Stimulated activated naive CD8-positive, alpha-beta T cell treated with anti-CD3 and anti-CD28 coated beads, Interleukin-15, amount 100 ng/mL, for 72 hours (primary cell): Measurements from ENCODE around the gene CCDC106.

Experiments used
- ATAC-seq: fragments of 150-1000 bp; cut with Tn5 transposase; 2 replicates; pipeline ENCODE4 v1.10.0; 2021; ENCODE audit warnings: mild to moderate bottlenecking, moderate library complexity
- DNase-seq, 2 donors: peaks; one replicate each; pipeline ENCODE4 v3.0.0; 2021 to 2022
- H3K27ac Mint-ChIP-seq, 2 donors: one replicate each; pipeline ENCODE4 v1.8.0; 2022; ENCODE audit warnings: mild to moderate bottlenecking in 2 of 2, mixed read lengths in 2 of 2, moderate library complexity in 2 of 2
- H3K27me3 Mint-ChIP-seq: one replicate; pipeline ENCODE4 v1.8.0; 2022; ENCODE audit warnings: mixed read lengths
- H3K4me1 Mint-ChIP-seq: one replicate; pipeline ENCODE4 v1.8.0; 2022; ENCODE audit warnings: mild to moderate bottlenecking, mixed read lengths
- H3K4me3 Mint-ChIP-seq, 2 donors: one replicate each; pipeline ENCODE4 v1.8.0; 2022; ENCODE audit warnings: mild to moderate bottlenecking in 2 of 2, mixed read lengths in 2 of 2, moderate library complexity in 1 of 2
- H3K9me3 Mint-ChIP-seq, 2 donors: one replicate each; pipeline ENCODE4 v1.8.0; 2022; ENCODE audit warnings: mixed read lengths in 2 of 2

CCDC106 gene

GRCh38 chr19:55695511-55696290 is 47.7 kb downstream of the CCDC106 start:
- Mint-ChIP-seq H3K27ac (peak overlapping the region in 1 of 2 donors; percentile 76), H3K4me3 (no peak overlapping the region), H3K4me1 (no peaks in the 10 kb centered on the region), H3K27me3 (no peaks in the 10 kb centered on the region), H3K9me3 (no peaks in the 10 kb centered on the region)
- DNase-seq (no peak), ATAC-seq (no peak)

GRCh38 chr19:55696301-55697068 is 48.5 kb downstream of the CCDC106 start:
- H3K27ac Mint-ChIP-seq = peak overlapping the region in 1 of 2 donors; percentile 77
- H3K9me3 Mint-ChIP-seq = no peaks in the 10 kb centered on the region
- H3K4me3 Mint-ChIP-seq = no peak overlapping the region
- H3K27me3 Mint-ChIP-seq = no peaks in the 10 kb centered on the region
- ATAC-seq = no peak
- DNase-seq = no peak
- no peaks in the 10 kb centered on the region for H3K4me1 Mint-ChIP-seq

DNA sequence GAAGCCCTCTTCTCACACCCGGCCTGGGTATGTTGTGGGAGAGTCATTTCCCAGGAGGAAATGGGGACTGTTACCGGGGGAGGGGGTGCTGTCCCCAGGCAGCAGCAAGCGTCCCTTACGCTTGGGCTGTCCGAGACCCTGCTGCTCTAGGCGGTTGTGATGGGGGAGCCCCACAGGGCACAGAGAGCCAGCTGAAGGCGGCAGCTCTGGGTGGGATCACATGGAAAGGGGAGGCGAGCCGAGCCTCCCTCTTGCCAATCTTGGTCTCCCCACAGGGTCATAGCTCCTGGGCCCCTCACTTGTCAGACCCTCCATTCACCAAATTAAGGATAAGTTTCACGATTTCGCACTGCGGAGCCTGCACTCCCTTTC is 49.0 kb downstream of the CCDC106 start:
- Mint-ChIP-seq H3K4me1 (no peaks in the 10 kb centered on the region), H3K4me3 (no peak overlapping the region), H3K9me3 (no peaks in the 10 kb centered on the region), H3K27me3 (no peaks in the 10 kb centered on the region), H3K27ac (peak overlapping the region in 1 of 2 donors; percentile 49)
- ATAC-seq (no peak), DNase-seq (no peak)

DNA sequence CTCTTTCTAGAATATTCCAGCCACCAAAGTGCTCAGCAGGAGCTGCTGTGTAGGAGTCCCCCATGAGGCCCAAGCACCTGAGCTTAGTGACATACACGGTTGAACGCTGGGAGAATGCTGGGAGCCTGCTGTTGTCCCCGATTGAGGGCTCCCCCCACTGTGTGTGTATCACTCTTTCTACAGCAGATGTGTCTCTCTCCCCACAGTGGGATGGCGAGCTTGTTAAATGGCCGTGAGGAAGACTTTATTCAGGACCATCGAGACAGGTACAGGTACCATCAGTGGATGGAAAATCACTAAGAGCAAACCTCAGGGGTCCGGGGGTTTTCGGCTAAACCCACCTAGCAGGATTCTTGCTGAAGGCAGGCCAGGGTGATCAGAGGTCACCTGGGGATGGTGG is 49.7 kb downstream of the CCDC106 start:
- no peaks in the 10 kb centered on the region for H3K27me3 Mint-ChIP-seq
- DNase-seq = no peak
- H3K4me1 Mint-ChIP-seq = no peaks in the 10 kb centered on the region
- ATAC-seq = no peak
- H3K27ac Mint-ChIP-seq = peak overlapping the region; percentile 34 to 49
- H3K4me3 Mint-ChIP-seq = no peak overlapping the region
- no peaks in the 10 kb centered on the region for H3K9me3 Mint-ChIP-seq

GRCh38 chr19:55698256-55698655 is 50.2 kb downstream of the CCDC106 start:
- no peaks in the 10 kb centered on the region for H3K27me3 Mint-ChIP-seq
- H3K27ac Mint-ChIP-seq = peak overlapping the region in 1 of 2 donors; percentile 81
- DNase-seq (no peak), ATAC-seq (no peak)
- H3K4me1 Mint-ChIP-seq = peaks cover 3% of the 10 kb centered on the region
- H3K4me3 Mint-ChIP-seq = no peak overlapping the region
- no peaks in the 10 kb centered on the region for H3K9me3 Mint-ChIP-seq

GRCh38 chr19:55699221-55699620 is 51.2 kb downstream of the CCDC106 start:
- ATAC-seq (no peak), DNase-seq (no peak)
- Mint-ChIP-seq H3K4me1 (peaks cover 12% of the 10 kb centered on the region), H3K27ac (no peak overlapping the region), H3K4me3 (no peak overlapping the region), H3K9me3 (no peaks in the 10 kb centered on the region), H3K27me3 (no peaks in the 10 kb centered on the region)

DNA sequence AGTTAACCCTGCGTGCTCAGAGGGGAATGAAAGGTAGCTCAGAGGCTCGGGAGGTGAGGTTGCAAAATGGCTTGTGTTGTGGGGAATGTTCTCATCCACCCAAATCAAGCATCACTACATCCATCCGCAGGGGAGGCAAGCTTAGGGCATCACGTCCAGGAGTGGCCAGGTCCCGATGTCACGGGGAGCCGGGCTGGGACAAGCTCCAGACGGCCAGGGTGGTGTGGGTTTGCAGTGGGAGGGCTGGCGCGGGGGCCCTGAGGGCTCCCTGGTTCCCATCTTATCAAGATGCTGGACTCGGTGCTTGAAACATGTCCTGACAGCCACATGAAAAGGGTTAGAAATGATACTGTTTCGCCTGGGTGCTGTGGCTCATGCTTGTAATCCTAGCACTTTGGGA is 52.8 kb downstream of the CCDC106 start:
- Mint-ChIP-seq H3K27me3 (no peaks in the 10 kb centered on the region), H3K4me1 (peaks cover 12% of the 10 kb centered on the region), H3K4me3 (no peak overlapping the region), H3K9me3 (no peaks in the 10 kb centered on the region), H3K27ac (no peak overlapping the region)
- ATAC-seq (no peak), DNase-seq (no peak)

- DNase-seq = no peak
- ATAC-seq = no peak
- H3K4me1 Mint-ChIP-seq = peaks cover 12% of the 10 kb centered on the region
- no peaks in the 10 kb centered on the region for H3K9me3 Mint-ChIP-seq
- H3K27ac Mint-ChIP-seq = no peak overlapping the region
- no peaks in the 10 kb centered on the region for H3K27me3 Mint-ChIP-seq
- no peak overlapping the region for H3K4me3 Mint-ChIP-seq
Measured at GRCh38 chr19:55702131-55702627, 54.2 kb downstream of the CCDC106 start.
